Naive thymus-derived CD8-positive, alpha-beta T cell (primary cell): ENCODE measurements around the gene ZNF692. TPM values are rescaled to one million over a fixed set of nuclear protein-coding genes. Genes with fewer than 3 reads are reported as not detected.
A peak's percentile ranks its signal among the peaks of the same experiment; 100 is the strongest.

ENCODE experiments used
- ATAC-seq, 2 donors: fragments of 150-1000 bp; cut with Tn5 transposase in 1 of 2; sonication (Bioruptor Pico), chemical (Tn5 transposase) in 1 of 2; 1 replicate in 1 of 2; 2 replicates in 1 of 2; pipeline ENCODE4 v1.10.0; 2021; ENCODE audit warnings: mild to moderate bottlenecking in 2 of 2, moderate library complexity in 2 of 2
- POLR2A ChIA-PET: fragments of 350-600 bp; sonication (Branson Sonifier 250); formaldehyde crosslinking; loops from one replicate; lab custom pipeline; 2021; ENCODE audit warnings: antibody characterized with exemption; lab: Charles Lee
- DNase-seq, 10 donors: peaks; one replicate each; pipeline versions ENCODE4 v3.0.0 to v3.0.0-alpha.2; 2020 to 2022
- H3K27ac Mint-ChIP-seq, 10 donors: one replicate each; pipeline ENCODE4 v1.8.0; 2020 to 2022; ENCODE audit warnings: mild to moderate bottlenecking in 10 of 10, mixed read lengths in 10 of 10, moderate library complexity in 4 of 10, inconsistent platforms in 1 of 10
- H3K27me3 Mint-ChIP-seq, 5 donors: one replicate each; pipeline ENCODE4 v1.8.0; 2021 to 2022; ENCODE audit warnings: mixed read lengths in 5 of 5
- H3K36me3 Mint-ChIP-seq, 3 donors: one replicate each; pipeline ENCODE4 v1.8.0; 2020 to 2022; ENCODE audit warnings: mixed read lengths in 3 of 3, mild to moderate bottlenecking in 2 of 3, inconsistent platforms in 1 of 3
- H3K4me1 Mint-ChIP-seq, 4 donors: one replicate each; pipeline ENCODE4 v1.8.0; 2021 to 2022; ENCODE audit warnings: mixed read lengths in 4 of 4
- H3K4me3 Mint-ChIP-seq, 10 donors: one replicate each; pipeline ENCODE4 v1.8.0; 2020 to 2022; ENCODE audit warnings: mild to moderate bottlenecking in 10 of 10, mixed read lengths in 10 of 10, moderate library complexity in 6 of 10, inconsistent platforms in 1 of 10
- H3K9me3 Mint-ChIP-seq, 9 donors: one replicate each; pipeline ENCODE4 v1.8.0; 2020 to 2022; ENCODE audit warnings: mixed read lengths in 9 of 9, mild to moderate bottlenecking in 3 of 9, inconsistent platforms in 1 of 9, moderate library complexity in 1 of 9
- polyA plus RNA-seq, 3 donors: library from polyadenylated mRNA; unstranded; fragments of 300-500 nt; fragmentation: Illumina TruSeq; gene quantifications; one replicate each; pipeline ENCODE4 v1.2.3, GENCODE V29; 2021
- total RNA-seq, 8 experiments: library from RNA in 2 of 8; stranded (reverse) in 2 of 8; gene quantifications; one replicate each; pipeline ENCODE4 v1.2.3 and lab custom pipeline; 2021 to 2026

Gene ZNF692
- total and polyA plus RNA-seq, 5 experiments from 2014 or later = 5.2 to 69.6 (median 9.3) TPM

DNA sequence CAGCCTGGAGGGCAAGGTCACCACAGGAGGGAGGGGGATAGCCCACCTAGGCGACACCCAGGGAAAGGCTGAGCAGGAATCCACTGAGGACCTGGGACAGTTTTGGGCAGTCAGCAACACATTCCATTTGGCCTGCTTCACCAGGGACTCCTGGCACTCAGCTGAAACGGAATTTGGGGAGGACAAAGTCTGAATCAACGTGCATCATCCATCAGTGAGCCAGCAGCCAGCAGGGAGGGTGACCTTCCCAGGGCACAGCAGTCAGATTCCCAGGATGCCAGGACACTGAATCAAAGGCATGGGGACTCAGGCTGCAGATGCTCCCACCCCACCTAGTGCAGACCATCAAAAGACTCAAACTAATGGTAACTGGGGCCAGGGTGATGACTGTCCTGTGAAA is 37.8 kb downstream of the ZNF692 start:
- no peak for ATAC-seq
- DNase-seq = no peak
- Mint-ChIP-seq H3K27ac (peak overlapping the region in 2 of 10 donors; percentile 55 to 63), H3K9me3 (no peaks in the 10 kb centered on the region), H3K27me3 (no peaks in the 10 kb centered on the region), H3K36me3 (peaks cover 0 to 55% (median 5%) of the 10 kb centered on the region in 3 donors), H3K4me3 (peak overlapping the region in 5 of 10 donors; percentile 8 to 92 (median 30)), H3K4me1 (peaks cover 50 to 96% (median 94%) of the 10 kb centered on the region in 4 donors)
- POLR2A ChIA-PET = no interaction called here

DNA sequence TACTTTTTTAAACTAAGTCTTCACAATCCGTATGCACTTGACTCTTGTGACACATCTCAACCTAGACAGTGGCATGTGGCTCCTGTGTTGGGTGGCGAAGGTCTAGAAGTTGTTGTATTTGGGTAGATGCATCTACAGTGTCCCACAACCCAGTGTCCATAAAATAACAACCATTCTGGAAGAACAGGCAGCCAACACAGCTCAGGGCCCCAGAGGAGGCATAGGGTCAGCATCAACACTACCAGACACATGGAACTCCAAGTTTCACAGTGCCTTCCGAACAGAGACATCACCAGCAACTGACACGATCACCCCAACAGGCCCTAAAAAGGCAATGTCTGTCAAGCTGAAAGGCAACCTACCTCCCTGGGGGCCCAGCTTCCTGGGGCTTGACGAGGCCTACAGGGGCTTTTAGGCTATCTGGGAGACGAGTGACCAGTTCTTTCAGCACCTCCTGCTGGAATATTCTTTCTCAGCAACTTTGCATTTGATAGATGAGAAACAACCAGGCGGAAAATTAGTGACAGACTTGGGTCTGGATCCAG is 38.8 kb downstream of the ZNF692 start:
- POLR2A ChIA-PET = no interaction called here
- Mint-ChIP-seq H3K27me3 (no peaks in the 10 kb centered on the region), H3K27ac (peak overlapping the region in 6 of 10 donors; percentile 56 to 80 (median 72)), H3K9me3 (no peaks in the 10 kb centered on the region), H3K4me3 (peak overlapping the region in 6 of 10 donors; percentile 22 to 57 (median 32)), H3K36me3 (peaks cover 0 to 63% (median 12%) of the 10 kb centered on the region in 3 donors), H3K4me1 (peaks cover 58 to 95% (median 94%) of the 10 kb centered on the region in 4 donors)
- ATAC-seq = no peak
- no peak for DNase-seq

- no peaks in the 10 kb centered on the region for H3K27me3 Mint-ChIP-seq
- H3K4me1 Mint-ChIP-seq = peaks cover 50 to 82% (median 80%) of the 10 kb centered on the region in 4 donors
- POLR2A ChIA-PET = interaction anchor here (0.9 to 1.3 kb wide), 2 partner anchors 19 to 45 kb away, joined by 3 to 4 read pairs; partner anchors contain the start of gene ZNF672
- peaks cover 0 to 69% (median 18%) of the 10 kb centered on the region in 3 donors for H3K36me3 Mint-ChIP-seq
- H3K4me3 Mint-ChIP-seq = peak overlapping the region in 8 of 10 donors; percentile 44 to 79 (median 58)
- no peaks in the 10 kb centered on the region for H3K9me3 Mint-ChIP-seq
- peak overlapping the region; percentile 60 to 91 (median 78) for H3K27ac Mint-ChIP-seq
- no peak for DNase-seq
- peak in 1 of 2 donors; percentile 53 for ATAC-seq
Measured at GRCh38 chr1:248818505-248819374, 40.1 kb downstream of the ZNF692 start.

DNA sequence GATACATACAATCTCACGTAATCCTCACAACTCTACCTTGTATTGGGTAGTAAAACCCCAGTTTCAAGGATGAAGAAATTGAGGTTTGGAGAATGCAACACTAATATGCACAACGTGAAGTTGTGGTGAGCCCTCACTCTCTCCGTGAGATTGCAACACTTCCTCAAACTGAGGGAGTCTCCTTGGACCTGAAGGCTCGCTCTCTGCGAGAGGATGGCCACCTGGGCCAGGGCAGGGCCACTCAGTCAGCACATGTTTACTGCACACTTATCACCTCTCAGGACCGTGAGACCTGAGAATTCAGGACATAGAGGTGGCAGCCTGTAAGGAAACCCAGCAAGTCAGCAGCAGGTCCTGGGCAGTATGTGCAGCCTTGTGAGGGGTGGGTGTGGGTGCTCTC is 41.8 kb downstream of the ZNF692 start:
- peaks cover 44 to 71% (median 64%) of the 10 kb centered on the region in 4 donors for H3K4me1 Mint-ChIP-seq

GRCh38 chr1:248816042-248816851 is 42.6 kb downstream of the ZNF692 start:
- Mint-ChIP-seq H3K27ac (peak overlapping the region; percentile 61 to 93 (median 88)), H3K27me3 (no peaks in the 10 kb centered on the region), H3K4me1 (peaks cover 41 to 63% (median 56%) of the 10 kb centered on the region in 4 donors), H3K4me3 (peak overlapping the region in 7 of 10 donors; percentile 13 to 58 (median 45)), H3K9me3 (no peaks in the 10 kb centered on the region), H3K36me3 (peaks cover 0 to 67% (median 30%) of the 10 kb centered on the region in 3 donors)
- DNase-seq (no peak), ATAC-seq (no peak)
- POLR2A ChIA-PET = no interaction called here

More for the DNA sequence above, 41.8 kb downstream of the ZNF692 start:
- ATAC-seq = no peak
- Mint-ChIP-seq H3K9me3 (no peaks in the 10 kb centered on the region), H3K36me3 (peaks cover 0 to 70% (median 27%) of the 10 kb centered on the region in 3 donors), H3K4me3 (peak overlapping the region in 4 of 10 donors; percentile 15 to 64 (median 47)), H3K27ac (peak overlapping the region; percentile 65 to 93 (median 87)), H3K27me3 (no peaks in the 10 kb centered on the region)
- POLR2A ChIA-PET = no interaction called here
- DNase-seq = no peak

- peaks cover 0 to 63% (median 30%) of the 10 kb centered on the region in 3 donors for H3K36me3 Mint-ChIP-seq
- H3K4me3 Mint-ChIP-seq = peak overlapping the region in 4 of 10 donors; percentile 13 to 58 (median 34)
- H3K27me3 Mint-ChIP-seq = no peaks in the 10 kb centered on the region
- H3K9me3 Mint-ChIP-seq = no peaks in the 10 kb centered on the region
- ATAC-seq (no peak), DNase-seq (no peak)
- peaks cover 42 to 56% (median 49%) of the 10 kb centered on the region in 4 donors for H3K4me1 Mint-ChIP-seq
- POLR2A ChIA-PET = no interaction called here
- H3K27ac Mint-ChIP-seq = peak overlapping the region; percentile 74 to 93 (median 88)
Measured at GRCh38 chr1:248815407-248816034, 43.4 kb downstream of the ZNF692 start.

GRCh38 chr1:248814351-248814750 is 44.5 kb downstream of the ZNF692 start:
- H3K27me3 Mint-ChIP-seq = no peaks in the 10 kb centered on the region
- ATAC-seq (no peak), DNase-seq (no peak)
- POLR2A ChIA-PET = no interaction called here
- H3K4me1 Mint-ChIP-seq = peaks cover 38 to 47% (median 45%) of the 10 kb centered on the region in 4 donors
- H3K27ac Mint-ChIP-seq = peak overlapping the region in 5 of 10 donors; percentile 16 to 68 (median 45)
- H3K36me3 Mint-ChIP-seq = peaks cover 0 to 57% (median 27%) of the 10 kb centered on the region in 3 donors
- H3K9me3 Mint-ChIP-seq = no peaks in the 10 kb centered on the region
- no peak overlapping the region for H3K4me3 Mint-ChIP-seq

DNA sequence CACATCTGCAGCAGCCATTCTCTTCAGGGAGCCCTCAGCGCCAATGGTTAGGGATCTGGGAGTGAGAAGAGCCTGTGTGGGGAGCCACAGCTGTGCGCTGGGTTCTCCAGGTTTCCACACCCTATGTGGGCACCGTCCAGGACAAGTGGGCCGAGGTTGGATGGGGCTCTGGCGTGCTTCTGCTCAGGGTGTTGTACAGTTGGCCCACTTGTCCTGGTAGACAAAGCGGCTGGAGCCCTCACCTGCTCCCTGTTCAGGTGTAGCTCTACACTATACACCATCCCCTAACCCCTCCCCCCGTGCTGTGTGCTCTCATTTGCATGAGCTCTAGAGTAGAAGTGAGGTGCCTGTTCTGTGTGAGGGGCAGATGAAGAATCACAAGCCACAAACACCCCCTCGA is 45.3 kb downstream of the ZNF692 start:
- H3K36me3 Mint-ChIP-seq = peaks cover 0 to 49% (median 27%) of the 10 kb centered on the region in 3 donors
- POLR2A ChIA-PET = no interaction called here
- H3K27ac Mint-ChIP-seq = peak overlapping the region in 5 of 10 donors; percentile 1 to 67 (median 44)

GRCh38 chr1:248812736-248813425 is 46.0 kb downstream of the ZNF692 start:
- DNase-seq (no peak), ATAC-seq (no peak)
- H3K36me3 Mint-ChIP-seq = peaks cover 0 to 49% (median 27%) of the 10 kb centered on the region in 3 donors
- peaks cover 24 to 41% (median 30%) of the 10 kb centered on the region in 4 donors for H3K4me1 Mint-ChIP-seq
- H3K27me3 Mint-ChIP-seq = no peaks in the 10 kb centered on the region
- POLR2A ChIA-PET = no interaction called here
- peak overlapping the region in 3 of 10 donors; percentile 43 to 67 (median 67) for H3K27ac Mint-ChIP-seq
- no peaks in the 10 kb centered on the region for H3K9me3 Mint-ChIP-seq
- H3K4me3 Mint-ChIP-seq = no peak overlapping the region

More for the DNA sequence above, 45.3 kb downstream of the ZNF692 start:
- Mint-ChIP-seq H3K4me3 (no peak overlapping the region), H3K4me1 (peaks cover 31 to 41% (median 37%) of the 10 kb centered on the region in 4 donors), H3K27me3 (no peaks in the 10 kb centered on the region), H3K9me3 (no peaks in the 10 kb centered on the region)
- ATAC-seq = no peak
- no peak for DNase-seq

- ATAC-seq = no peak
Measured at GRCh38 chr1:248811514-248812490, 47.1 kb downstream of the ZNF692 start.

More at GRCh38 chr1:248811514-248812490, 47.1 kb downstream of the ZNF692 start:
- H3K9me3 Mint-ChIP-seq = no peaks in the 10 kb centered on the region
- H3K27ac Mint-ChIP-seq = peak overlapping the region in 6 of 10 donors; percentile 15 to 72 (median 34)
- no peak for DNase-seq
- H3K27me3 Mint-ChIP-seq = no peaks in the 10 kb centered on the region
- POLR2A ChIA-PET = no interaction called here
- H3K4me3 Mint-ChIP-seq = no peak overlapping the region
- peaks cover 0 to 49% (median 27%) of the 10 kb centered on the region in 3 donors for H3K36me3 Mint-ChIP-seq
- H3K4me1 Mint-ChIP-seq = peaks cover 20 to 35% (median 23%) of the 10 kb centered on the region in 4 donors
